GM21529 (cell line): ENCODE data around the gene MSH3.
"Not testable (repeated sequence)": the region's sequence is repeated elsewhere in the genome, so short reads cannot be mapped to it uniquely, and the experiment has no call there.

Experiments
- ATAC-seq: cut with Tn5 transposase; IDR thresholded peaks from one replicate; pipeline ENCODE4 v1.9.1; 2021; ENCODE audit not compliant: unreplicated experiment

The MSH3 gene

DNA sequence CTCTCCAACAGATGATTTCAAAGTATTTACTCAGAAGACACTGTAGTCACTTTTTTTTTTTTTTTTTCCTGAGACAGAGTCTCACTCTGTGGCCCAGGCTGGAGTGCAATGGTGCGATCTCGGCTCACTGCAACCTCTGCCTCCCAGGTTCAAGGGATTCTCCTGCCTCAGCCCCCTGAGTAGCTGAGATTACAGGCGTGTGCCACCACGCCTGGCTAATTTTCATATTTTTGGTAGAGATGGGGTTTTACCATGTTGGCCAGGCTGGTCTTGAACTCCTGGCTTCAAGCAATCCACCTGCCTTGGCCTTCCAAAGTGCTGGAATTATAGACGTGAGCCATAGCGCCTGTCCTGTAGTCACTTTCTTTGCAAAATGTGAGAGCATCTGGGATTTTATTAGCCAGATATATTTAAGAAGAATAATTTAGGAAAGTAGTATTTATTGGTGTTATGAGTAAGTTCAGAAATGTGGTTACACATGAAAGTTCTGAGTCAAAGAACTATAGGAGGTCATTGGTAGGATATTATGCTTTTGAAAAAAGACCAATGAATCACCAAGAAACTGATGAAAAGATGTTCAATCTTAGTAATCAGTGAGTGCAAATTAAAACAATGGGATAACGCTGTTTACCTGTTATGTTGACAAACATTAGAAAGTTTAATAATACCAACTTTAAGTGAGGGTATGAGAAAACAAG lies 135.0 kb downstream of the MSH3 start:
- ATAC-seq: not testable (repeated sequence)

GRCh38 chr5:80790698-80791097 lies 136.2 kb downstream of the MSH3 start:
- ATAC-seq: no peak

- no peak for ATAC-seq
Observed at GRCh38 chr5:80793354-80793753, 138.9 kb downstream of the MSH3 start.

- ATAC-seq: no peak
Observed at GRCh38 chr5:80796846-80797245, 142.4 kb downstream of the MSH3 start.

DNA sequence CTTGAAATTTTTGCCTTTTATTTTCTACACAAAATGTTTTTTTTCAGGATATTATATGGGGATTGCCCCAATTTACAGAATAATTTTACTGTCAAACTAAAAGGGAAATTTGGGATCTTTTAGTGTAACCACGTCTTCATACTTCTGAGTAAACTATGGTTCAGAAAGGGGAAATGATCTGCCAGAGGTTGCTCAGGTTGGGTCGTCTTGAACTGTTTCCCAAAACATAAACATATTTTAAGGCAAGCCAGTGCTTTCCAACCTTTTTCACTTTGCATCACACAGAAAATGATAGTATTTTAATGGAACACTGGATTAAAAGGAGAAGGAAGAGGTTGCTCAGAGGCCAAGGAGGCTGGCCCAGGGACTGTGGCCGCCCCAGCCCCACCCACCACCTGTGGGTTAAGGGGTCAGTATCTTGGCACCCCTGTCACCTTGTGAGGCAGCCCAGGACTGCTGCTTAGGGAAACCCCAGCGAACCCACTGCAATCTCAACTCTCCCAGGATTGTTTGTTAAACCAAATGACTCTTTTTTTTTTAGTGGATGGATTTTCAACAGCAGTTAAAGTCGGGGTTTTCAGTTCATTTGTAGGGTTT lies 143.1 kb downstream of the MSH3 start:
- no peak for ATAC-seq

- no peak for ATAC-seq
Observed at GRCh38 chr5:80798166-80798565, 143.7 kb downstream of the MSH3 start.

GRCh38 chr5:80798633-80799032 lies 144.2 kb downstream of the MSH3 start:
- ATAC-seq: no peak

GRCh38 chr5:80799041-80799440 lies 144.6 kb downstream of the MSH3 start:
- no peak for ATAC-seq

DNA sequence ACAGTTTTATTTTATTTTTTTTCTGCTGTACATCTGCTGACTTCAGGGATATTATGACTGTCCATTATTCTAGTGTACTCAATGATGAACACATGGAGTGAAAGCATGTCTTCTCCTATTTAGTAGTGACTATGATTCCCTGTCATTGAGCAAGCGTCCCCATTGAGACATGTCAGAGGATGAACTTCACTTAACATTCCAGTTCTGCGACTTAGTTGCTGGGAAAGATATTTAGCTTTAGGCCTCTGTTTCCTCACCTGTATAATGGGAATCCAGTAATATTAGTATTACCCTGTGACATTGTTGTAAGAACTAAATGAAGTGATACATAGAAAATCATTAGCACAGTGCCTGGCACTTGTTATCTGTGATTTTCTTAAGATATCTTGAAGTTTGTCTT lies 145.1 kb downstream of the MSH3 start:
- ATAC-seq: no peak

- no peak for ATAC-seq
Observed at GRCh38 chr5:80804332-80804731, 149.9 kb downstream of the MSH3 start.

DNA sequence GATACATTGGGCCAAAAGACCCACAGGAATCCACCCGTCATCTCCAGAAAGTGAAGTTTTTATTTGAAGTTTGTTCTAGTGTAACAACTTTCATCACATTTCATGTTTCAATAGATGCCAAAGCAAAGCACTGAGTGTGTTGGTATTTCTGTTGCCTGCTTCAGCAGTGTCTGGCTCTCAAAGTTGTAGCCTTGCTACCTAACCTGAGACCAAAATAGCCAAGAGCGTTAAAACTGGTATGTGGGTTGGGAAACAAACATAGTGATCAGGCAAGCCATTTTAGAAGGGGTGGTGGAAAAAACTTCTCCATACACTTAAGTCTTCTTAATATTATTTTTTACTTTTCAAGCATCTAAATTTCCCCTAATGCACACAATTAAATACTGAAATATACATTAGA lies 150.6 kb downstream of the MSH3 start:
- no peak for ATAC-seq

GRCh38 chr5:80806929-80807328 lies 152.5 kb downstream of the MSH3 start:
- no peak for ATAC-seq

- ATAC-seq: no peak
Observed at GRCh38 chr5:80809451-80809850, 155.0 kb downstream of the MSH3 start.

DNA sequence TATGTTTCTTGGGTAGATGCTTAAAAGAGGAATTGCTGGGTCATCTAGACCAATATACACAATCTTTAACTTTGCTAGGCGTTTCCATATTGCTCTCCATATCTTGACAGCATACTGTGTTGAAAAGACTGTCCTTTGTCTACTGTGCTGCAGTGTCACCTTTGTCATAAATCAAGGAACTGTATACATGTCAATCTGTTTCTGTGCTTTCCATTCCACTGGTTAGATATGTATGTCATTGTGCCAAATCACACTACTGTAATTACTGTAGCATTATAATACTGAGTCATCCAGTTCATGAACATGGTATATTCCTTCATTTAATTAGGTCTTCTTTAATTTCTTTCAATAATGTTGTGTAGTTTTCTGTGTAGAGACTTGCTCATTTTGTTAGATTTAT lies 156.0 kb downstream of the MSH3 start:
- no peak for ATAC-seq

DNA sequence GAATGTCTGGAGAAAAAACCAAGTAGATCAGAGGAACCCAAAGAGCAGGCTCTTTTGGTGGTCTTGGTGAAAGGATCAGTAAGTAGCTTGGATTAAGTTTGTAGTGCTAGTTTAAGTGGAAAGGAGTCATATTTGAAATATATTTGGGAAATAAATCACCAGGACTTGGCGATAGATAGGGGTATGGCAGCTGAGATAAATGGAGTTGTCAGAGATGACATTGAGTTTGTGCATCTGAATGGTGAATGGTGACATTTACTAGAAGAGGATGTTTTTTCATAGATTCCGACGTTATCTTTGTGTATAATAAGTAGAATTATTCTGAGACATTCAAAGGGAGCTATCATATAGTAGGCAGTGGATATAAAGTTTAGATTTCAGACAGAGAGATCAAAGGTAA lies 162.1 kb downstream of the MSH3 start:
- ATAC-seq: no peak

GRCh38 chr5:80820685-80821084 lies 166.2 kb downstream of the MSH3 start:
- ATAC-seq: no peak

DNA sequence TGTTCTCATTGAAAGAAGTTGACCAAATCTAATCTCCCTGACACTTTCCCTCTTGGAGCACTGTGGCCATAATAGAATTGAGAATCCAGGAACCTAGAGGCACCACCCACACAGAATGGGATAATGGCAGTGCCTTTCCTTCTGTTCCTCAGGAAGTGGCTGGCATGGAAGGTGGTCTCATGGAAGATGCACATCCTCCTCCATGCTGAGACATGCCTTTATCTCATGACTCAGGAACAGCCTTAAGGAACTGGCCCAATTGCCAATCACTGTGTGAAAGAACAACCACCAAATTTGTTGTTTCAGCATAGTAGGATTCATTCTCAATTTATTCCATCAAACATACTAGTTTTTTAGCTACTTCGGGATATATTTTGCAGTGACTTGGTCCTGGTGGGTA lies 168.2 kb downstream of the MSH3 start:
- no peak for ATAC-seq

DNA sequence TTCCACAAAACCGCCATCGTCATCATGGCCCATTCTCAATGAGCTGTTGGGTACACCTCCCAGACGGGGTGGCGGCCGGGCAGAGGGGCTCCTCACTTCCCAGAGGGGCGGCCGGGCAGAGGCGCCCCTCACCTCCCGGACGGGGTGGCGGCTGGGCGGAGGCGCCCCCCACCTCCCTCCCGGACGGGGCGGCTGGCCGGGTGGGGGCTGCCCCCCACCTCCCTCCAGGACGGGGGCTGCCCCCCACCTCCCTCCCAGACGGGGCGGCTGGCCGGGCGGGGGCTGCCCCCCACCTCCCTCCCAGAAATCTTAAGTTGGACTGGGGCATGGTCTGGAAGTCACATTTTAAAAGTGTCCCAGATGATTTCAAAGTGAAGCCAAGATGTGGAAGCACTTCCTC lies 169.7 kb downstream of the MSH3 start:
- ATAC-seq: not testable (repeated sequence)

DNA sequence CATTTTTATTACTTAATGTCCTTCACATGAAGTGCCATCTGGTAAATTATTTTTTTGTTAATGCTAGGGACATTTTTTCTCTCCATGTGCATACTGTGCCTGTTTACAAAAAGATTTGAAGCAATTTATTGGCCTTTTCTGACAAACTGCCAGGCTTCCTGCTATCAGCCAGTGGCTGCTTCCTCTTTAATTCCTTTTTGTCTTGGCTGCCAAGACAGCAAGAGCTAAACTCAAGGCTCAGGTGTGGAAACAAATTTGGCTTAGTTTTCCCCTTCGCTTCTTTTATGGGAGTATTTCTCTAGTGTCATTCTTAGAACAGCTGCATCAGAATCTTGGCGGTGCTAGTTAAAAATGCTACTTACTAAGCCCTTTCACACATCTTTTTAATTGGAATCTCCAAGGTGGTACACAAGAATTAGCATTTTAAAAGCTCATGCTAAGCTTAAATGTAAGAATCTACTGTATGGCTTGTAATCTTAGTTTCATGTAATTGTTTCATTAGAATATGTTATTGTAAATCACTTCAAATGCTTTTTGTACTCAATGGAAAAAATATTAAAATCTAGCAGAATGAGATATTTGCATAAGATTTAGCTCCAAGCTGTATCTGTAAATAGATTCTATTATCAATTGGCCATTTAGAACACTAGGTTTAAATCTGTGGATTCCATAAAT lies 171.5 kb downstream of the MSH3 start:
- ATAC-seq: no peak

DNA sequence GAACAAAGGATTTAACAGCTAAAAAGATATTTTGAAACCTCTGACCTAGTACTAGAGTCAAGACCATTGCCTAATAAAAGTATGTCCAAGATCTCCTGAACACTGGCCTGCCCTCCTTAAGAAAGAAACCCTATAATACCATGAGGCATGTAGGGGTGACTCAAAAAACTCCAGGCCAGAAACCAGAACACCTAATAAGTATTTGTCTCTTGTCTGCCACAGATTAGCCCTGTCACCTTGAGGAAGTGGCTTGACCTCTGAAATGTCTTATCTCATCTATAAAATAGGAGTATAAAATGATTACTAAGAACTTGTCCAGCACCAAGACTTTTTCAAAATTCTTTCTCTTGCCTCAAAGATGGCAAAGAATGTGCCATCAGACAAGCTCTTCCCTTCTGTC lies 180.3 kb downstream of the MSH3 start:
- ATAC-seq: no peak

- no peak for ATAC-seq
Observed at GRCh38 chr5:80835128-80835527, 180.7 kb downstream of the MSH3 start.

DNA sequence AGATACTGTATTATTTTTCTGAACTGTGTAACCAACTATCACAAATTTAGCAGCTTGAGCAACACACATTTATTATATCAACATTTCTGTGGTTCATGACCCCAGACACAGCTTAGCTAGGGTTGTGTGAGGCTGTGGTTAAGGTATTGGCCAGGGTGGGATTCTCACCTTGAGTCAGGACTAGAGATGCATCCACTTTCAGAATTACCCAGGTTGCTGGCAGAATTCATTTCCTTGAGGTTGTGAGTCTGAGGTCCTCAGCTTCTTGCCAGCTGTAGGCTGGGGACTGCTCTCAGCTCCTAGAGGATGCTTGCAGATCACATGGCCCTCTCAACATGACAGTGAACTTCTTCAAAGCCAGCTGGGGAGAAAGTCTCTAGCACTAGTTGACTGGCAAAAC lies 183.2 kb downstream of the MSH3 start:
- ATAC-seq: peak; percentile 91
